ENCODE data around the gene PRR30.
A peak's percentile ranks its signal among the peaks of the same experiment; 100 is the strongest.

Gene PRR30

DNA sequence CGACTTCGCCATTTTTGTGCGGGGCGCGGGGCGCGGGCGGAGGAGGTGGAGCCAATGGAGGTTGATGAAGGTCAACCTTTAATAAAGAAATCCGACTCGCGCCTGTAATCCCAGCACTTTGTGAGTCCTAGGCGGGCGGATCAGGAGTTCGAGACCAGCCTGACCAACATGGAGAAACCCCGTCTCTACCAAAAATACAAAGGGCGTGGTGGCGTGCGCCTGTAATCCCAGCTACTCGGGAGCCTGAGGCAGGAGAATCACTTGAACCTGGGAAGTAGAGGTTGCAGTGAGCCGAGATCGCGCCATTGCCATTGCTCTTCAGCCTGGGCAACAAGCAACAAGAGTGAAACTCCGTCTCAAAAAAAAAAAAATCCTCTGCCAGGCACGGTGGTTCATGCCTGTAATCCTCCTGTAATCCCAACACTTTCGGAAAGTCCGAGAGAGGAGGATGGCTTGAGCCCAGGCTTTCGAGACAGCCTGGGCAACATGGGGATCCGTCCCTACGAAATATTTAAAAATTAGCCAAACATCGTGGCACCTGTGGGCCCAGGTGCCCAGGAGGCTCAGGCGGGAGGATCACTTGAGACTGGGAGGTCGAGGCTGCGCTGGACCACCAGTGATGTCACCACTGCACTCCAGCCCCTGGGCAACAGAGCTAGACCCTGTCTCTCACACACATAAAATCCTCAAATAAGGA is 4.3 kb downstream of the PRR30 start:
- Histone ChIP-seq H3K9me3 (replicated peaks; ENCODE audit: low read length) (no peaks in the 10 kb centered on the region), H3K36me3 (ENCODE audit: insufficient read depth, low read length) (peaks cover 30% of the 10 kb centered on the region), H3K27me3 (ENCODE audit: control insufficient read depth, insufficient read depth, low read length) (peaks cover 15% of the 10 kb centered on the region), H3K4me3 (ENCODE audit: low read length) (peak overlapping the region; percentile 83), H3K4me2 (ENCODE audit: low read length) (peak overlapping the region; percentile 71), H3K4me1 (ENCODE audit: control insufficient read depth, insufficient read depth, low read length) (peaks cover 9% of the 10 kb centered on the region), H3K9ac (ENCODE audit: low read depth, low read length) (no peak overlapping the region)

DNA sequence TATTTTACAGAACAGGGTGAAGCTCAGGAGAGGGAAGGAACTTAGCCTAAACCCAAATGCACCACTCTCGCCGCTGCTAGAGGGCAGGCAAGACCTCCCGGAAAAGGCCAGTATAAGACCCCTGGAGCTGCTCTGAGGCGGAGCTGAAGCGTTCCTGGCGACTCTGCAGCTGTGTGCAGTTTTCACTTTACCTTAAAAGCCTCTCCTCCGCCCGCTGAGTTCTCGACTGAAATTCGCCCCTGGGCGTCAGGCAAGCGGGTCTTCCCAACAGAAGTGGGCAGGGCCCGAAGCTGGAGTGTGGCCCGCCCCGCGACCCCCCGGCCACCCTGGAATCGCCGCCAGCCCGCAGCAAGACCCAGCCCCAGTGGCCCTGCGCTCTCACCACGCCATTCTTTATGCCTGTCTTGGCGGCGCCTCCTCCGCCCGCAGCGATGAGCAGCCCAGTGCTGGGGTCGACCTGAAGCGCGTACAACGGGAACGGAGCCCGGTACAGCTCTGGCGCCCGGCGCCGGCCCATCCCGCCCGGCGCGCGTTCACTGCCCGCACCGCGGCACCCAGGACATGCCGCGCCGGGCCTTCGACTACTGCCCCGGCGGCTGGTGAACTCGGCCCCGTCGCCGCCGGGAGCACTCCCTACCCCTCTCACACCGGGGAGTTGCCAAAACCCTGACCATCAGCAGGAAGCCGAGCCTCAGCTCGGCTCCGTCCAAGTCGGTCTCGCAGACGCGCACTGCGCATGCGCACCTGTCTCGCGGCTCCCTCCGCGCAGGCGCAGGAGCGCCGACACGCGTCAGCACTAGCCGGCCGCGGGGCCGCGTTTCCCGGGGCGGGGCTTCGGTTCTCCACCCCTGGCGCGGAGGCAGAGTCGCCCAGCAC is 5.1 kb downstream of the PRR30 start, which contains the start of gene PREB:
TSS of gene PREB (minus strand) at position 732 of the 876 bp plus-strand sequence. CDS start at position 517, 215 bp downstream.
- Histone ChIP-seq H3K36me3 (ENCODE audit: insufficient read depth, low read length) (peaks cover 37% of the 10 kb centered on the region), H3K4me1 (ENCODE audit: control insufficient read depth, insufficient read depth, low read length) (peaks cover 9% of the 10 kb centered on the region), H3K4me2 (ENCODE audit: low read length) (peak within 1 kb of the TSS; percentile 96), H3K9me3 (replicated peaks; ENCODE audit: low read length) (no peaks in the 10 kb centered on the region), H3K27me3 (ENCODE audit: control insufficient read depth, insufficient read depth, low read length) (peaks cover 11% of the 10 kb centered on the region), H3K4me3 (ENCODE audit: low read length) (peak within 1 kb of the TSS; percentile 83), H3K9ac (ENCODE audit: low read depth, low read length) (peak within 1 kb of the TSS; percentile 95)

DNA sequence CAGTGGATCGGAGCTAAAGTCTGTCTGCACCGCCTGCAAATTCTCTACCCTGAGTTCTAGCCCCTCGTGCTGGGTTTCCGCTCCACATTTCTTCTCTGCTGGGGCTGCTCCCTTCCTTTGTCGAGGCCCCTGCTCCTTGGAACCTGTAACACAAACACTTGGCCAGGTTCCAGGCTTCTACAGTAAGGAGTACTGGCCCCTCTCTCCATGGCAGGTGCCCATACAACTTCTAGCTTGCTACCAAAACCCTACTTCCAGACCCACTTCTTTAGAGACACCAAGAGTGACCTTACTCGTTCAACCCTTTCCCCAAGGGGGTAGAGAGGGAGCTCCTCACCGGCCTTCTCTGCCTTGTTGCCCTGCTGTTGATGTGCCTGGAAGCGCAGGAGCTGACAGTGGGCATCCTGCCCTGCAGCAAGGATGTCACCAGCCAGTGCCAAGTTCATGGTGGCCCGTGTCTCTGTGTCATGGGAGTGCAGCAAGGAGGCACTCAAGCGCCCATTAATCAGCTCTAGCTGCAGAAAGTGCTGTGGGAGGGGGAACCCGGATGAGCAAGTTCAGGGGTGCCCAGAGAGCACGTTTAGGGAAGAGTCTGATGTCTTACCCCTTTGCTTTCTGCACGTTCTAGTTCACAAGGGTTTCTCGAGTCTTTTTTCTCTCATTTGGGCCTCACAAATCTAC is 5.9 kb downstream of the PRR30 start:
- Histone ChIP-seq H3K9ac (ENCODE audit: low read depth, low read length) (peak overlapping the region; percentile 95), H3K36me3 (ENCODE audit: insufficient read depth, low read length) (peaks cover 37% of the 10 kb centered on the region), H3K4me1 (ENCODE audit: control insufficient read depth, insufficient read depth, low read length) (peaks cover 9% of the 10 kb centered on the region), H3K4me2 (ENCODE audit: low read length) (peak overlapping the region; percentile 96), H3K27me3 (ENCODE audit: control insufficient read depth, insufficient read depth, low read length) (peaks cover 3% of the 10 kb centered on the region), H3K4me3 (ENCODE audit: low read length) (peak overlapping the region; percentile 83), H3K9me3 (replicated peaks; ENCODE audit: low read length) (no peaks in the 10 kb centered on the region)

DNA sequence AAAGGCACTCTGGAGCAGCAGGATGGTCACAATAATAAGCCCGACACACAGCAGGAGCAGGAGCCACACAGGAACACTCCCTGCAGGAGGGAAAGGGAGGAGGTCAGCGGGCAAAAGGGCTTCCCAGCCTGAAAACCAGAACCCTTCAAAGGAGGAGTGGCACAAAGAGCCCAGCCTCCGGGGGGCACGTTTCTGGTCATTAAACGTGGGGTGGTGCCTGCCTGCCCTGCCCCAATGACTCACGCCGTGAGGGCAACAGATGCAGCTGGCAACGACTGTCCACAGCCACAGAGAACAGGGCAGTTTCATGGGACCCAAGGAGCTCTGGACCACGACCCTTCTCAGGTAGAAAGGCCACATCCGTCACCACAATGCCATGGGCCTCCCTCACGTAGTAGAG is 7.8 kb downstream of the PRR30 start:
- Histone ChIP-seq H3K4me3 (ENCODE audit: low read length) (no peak overlapping the region), H3K9me3 (replicated peaks; ENCODE audit: low read length) (no peaks in the 10 kb centered on the region), H3K36me3 (ENCODE audit: insufficient read depth, low read length) (peaks cover 37% of the 10 kb centered on the region), H3K4me2 (ENCODE audit: low read length) (no peak overlapping the region), H3K9ac (ENCODE audit: low read depth, low read length) (no peak overlapping the region), H3K27me3 (ENCODE audit: control insufficient read depth, insufficient read depth, low read length) (no peaks in the 10 kb centered on the region), H3K4me1 (ENCODE audit: control insufficient read depth, insufficient read depth, low read length) (peaks cover 9% of the 10 kb centered on the region)

DNA sequence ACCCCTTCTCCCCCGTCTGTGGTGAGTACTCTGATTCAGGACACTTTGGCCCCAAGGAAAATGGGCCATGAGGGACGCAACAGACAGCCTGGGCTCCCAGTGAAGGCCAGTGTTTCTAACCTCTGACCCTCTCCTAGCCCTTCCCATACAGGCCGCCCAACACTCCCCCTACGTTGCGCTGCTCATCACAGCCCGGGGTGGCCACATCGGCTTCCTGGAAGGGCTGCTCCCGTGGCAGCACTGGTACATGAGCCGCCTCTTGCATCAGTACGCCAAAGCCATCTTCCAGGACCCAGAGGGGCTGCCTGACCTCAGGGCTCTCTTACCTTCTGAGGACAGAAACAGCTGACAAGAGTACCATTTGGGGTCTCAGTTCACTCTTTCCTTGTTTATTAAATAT is 8.8 kb downstream of the PRR30 start:
- H3K9me3 ChIP-seq (replicated peaks; ENCODE audit: low read length): no peaks in the 10 kb centered on the region
- no peaks in the 10 kb centered on the region for H3K27me3 ChIP-seq (ENCODE audit: control insufficient read depth, insufficient read depth, low read length)
- H3K36me3 ChIP-seq (ENCODE audit: insufficient read depth, low read length): peaks cover 37% of the 10 kb centered on the region
- no peak overlapping the region for H3K4me2 ChIP-seq (ENCODE audit: low read length)
- no peak overlapping the region for H3K4me3 ChIP-seq (ENCODE audit: low read length)
- no peak overlapping the region for H3K9ac ChIP-seq (ENCODE audit: low read depth, low read length)
- peaks cover 9% of the 10 kb centered on the region for H3K4me1 ChIP-seq (ENCODE audit: control insufficient read depth, insufficient read depth, low read length)

DNA sequence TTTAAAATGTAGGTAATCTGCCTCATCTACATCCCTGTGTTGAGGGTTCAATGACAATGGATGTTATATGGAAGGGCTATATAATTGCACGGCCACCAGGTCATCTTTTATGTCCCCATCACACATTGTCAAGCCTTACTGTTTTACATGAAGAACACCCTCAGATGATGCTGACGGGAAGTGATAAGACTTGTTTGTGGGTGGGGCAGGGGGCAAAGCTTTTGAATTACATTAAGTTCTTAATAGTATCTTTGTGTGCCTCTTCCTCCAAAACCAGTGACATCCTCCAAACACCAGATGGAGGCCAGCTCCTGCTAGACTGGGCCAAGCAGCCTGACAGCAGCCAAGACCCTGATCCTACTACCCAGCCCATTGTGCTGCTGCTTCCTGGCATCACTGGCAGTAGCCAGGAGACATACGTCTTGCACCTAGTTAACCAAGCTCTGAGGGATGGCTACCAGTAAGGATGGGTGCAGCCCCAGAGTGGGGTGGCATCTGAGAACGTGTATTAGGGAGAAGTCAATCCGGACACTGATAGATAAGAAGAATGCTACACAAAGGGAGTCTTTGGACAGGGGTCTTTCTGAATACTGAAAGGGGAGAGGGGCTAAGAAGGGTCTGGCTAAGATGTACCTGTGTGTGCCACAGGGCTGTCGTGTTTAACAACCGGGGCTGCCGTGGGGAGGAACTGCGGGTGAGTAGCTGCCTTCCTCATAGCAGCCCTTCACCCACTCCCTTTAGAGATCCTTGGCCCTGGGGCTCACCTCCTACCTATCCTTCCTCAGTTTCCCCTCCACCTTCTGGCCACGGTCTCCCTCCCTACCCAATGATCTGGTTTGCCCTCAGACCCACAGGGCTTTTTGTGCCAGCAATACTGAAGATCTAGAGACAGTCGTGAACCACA is 10.3 kb downstream of the PRR30 start:
- H3K9ac ChIP-seq (ENCODE audit: low read depth, low read length): no peak overlapping the region
- H3K4me1 ChIP-seq (ENCODE audit: control insufficient read depth, insufficient read depth, low read length): peaks cover 9% of the 10 kb centered on the region
- H3K27me3 ChIP-seq (ENCODE audit: control insufficient read depth, insufficient read depth, low read length): no peaks in the 10 kb centered on the region
- H3K4me3 ChIP-seq (ENCODE audit: low read length): no peak overlapping the region
- peaks cover 37% of the 10 kb centered on the region for H3K36me3 ChIP-seq (ENCODE audit: insufficient read depth, low read length)
- H3K4me2 ChIP-seq (ENCODE audit: low read length): no peak overlapping the region
- no peaks in the 10 kb centered on the region for H3K9me3 ChIP-seq (replicated peaks; ENCODE audit: low read length)

DNA sequence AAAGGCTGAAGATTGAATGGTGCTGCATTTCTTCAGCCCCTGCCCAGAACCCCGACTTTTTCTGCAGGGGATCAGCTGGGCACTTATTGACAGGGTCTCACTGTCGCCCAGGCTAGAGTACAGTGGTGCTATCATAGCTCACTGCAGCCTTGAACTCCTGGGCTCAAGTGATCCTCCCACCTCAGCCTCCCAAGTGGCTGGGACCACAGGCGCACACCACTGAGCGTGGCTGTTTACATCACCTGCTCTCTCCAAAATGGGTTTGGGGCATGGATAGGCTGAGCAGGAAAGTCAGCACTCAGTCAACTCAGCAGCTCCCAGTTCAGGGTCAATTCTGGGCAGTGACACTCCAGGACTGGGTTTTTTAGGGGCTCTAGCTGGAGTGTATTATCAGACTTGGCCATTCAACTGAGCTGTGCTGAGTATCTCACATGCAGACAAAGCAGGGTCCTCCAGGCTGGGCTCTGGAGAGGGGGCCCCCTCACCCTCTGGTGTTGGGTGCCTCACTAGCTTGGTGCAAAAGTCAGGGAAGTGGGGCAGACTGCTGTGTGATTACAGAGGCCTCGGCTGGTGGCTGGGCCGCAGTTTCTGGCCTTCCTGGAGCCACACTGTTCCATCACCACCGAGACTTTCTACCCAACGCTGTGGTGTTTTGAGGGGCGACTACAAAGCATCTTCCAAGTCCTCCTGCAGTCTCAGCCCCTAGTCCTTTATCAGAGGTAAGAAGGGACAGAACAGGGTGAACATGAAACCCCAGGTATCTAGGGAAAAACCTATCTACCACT is 11.1 kb downstream of the PRR30 start:
- Histone ChIP-seq H3K4me1 (ENCODE audit: control insufficient read depth, insufficient read depth, low read length) (peaks cover 6% of the 10 kb centered on the region), H3K27me3 (ENCODE audit: control insufficient read depth, insufficient read depth, low read length) (peaks cover 3% of the 10 kb centered on the region), H3K9ac (ENCODE audit: low read depth, low read length) (no peak overlapping the region), H3K4me2 (ENCODE audit: low read length) (no peak overlapping the region), H3K4me3 (ENCODE audit: low read length) (no peak overlapping the region), H3K9me3 (replicated peaks; ENCODE audit: low read length) (no peaks in the 10 kb centered on the region), H3K36me3 (ENCODE audit: insufficient read depth, low read length) (peaks cover 37% of the 10 kb centered on the region)

DNA sequence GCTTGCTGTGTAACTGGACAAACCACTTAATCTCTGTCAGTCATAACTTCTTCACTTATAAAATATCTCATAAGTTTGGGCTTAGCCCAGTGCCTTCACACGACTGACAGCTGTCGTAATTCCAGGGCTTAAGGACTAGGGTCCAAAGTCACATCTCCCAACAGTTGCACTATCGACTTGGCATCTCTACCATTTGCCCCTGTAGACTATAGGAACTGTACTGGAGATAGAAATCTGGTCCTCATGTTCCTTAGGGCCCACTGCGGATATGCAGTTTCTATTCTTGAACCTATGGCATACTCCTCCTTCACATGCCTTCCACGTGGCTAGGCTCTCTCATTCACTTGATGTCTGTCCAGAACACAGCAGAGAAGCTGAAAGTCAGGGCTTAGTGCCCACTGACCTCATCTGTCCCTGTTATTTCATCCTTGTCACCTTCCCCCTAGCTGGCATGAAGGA is 12.9 kb downstream of the PRR30 start:
- H3K4me1 ChIP-seq (ENCODE audit: control insufficient read depth, insufficient read depth, low read length): peaks cover 3% of the 10 kb centered on the region
- no peak overlapping the region for H3K9ac ChIP-seq (ENCODE audit: low read depth, low read length)
- H3K27me3 ChIP-seq (ENCODE audit: control insufficient read depth, insufficient read depth, low read length): peaks cover 17% of the 10 kb centered on the region
- H3K4me2 ChIP-seq (ENCODE audit: low read length): no peak overlapping the region
- peaks cover 19% of the 10 kb centered on the region for H3K36me3 ChIP-seq (ENCODE audit: insufficient read depth, low read length)
- H3K9me3 ChIP-seq (replicated peaks; ENCODE audit: low read length): no peaks in the 10 kb centered on the region
- H3K4me3 ChIP-seq (ENCODE audit: low read length): no peak overlapping the region

DNA sequence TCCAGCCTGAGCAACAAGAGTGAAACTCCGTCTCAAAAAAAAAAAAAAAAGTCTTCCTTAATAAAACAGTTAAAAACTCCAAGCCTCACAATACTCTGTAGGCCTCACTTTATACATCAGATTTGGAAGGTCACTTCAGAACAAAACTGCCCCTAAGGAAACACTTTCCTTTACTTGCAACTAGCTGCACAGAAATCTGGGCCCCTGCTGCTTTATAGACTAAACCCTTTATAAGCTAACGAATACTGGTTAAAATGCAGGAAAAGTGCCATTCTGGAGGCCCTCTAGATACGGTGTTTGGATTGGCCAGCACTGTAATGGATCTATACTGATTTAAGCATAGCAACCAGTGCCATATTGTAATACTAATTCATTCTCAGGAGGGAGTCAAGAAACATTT is 14.1 kb downstream of the PRR30 start:
- Histone ChIP-seq H3K4me3 (ENCODE audit: low read length) (no peak overlapping the region), H3K27me3 (ENCODE audit: control insufficient read depth, insufficient read depth, low read length) (peaks cover 27% of the 10 kb centered on the region), H3K4me2 (ENCODE audit: low read length) (no peak overlapping the region), H3K9ac (ENCODE audit: low read depth, low read length) (no peak overlapping the region), H3K36me3 (ENCODE audit: insufficient read depth, low read length) (peaks cover 8% of the 10 kb centered on the region), H3K4me1 (ENCODE audit: control insufficient read depth, insufficient read depth, low read length) (peaks cover 3% of the 10 kb centered on the region), H3K9me3 (replicated peaks; ENCODE audit: low read length) (no peaks in the 10 kb centered on the region)
